Activated naive CD8-positive, alpha-beta T cell treated with anti-CD3 and anti-CD28 coated beads, Interleukin-2, amount 50 U/mL, for 24 hours (primary cell): ENCODE data around the gene SNCA.

Experiments used
- ATAC-seq: fragments of 150-1000 bp; cut with Tn5 transposase; one replicate; pipeline ENCODE4 v1.10.0; 2021
- DNase-seq: peaks from one replicate; pipeline ENCODE4 v3.0.0; 2021
- H3K27ac Mint-ChIP-seq: one replicate; pipeline ENCODE4 v1.8.0; 2021; ENCODE audit warnings: mild to moderate bottlenecking, mixed read lengths
- H3K27me3 Mint-ChIP-seq: one replicate; pipeline ENCODE4 v1.8.0; 2021; ENCODE audit warnings: mixed read lengths
- H3K36me3 Mint-ChIP-seq: one replicate; pipeline ENCODE4 v1.8.0; 2021; ENCODE audit warnings: low read depth, mixed read lengths
- H3K4me1 Mint-ChIP-seq: one replicate; pipeline ENCODE4 v1.8.0; 2021; ENCODE audit warnings: mixed read lengths
- H3K4me3 Mint-ChIP-seq: one replicate; pipeline ENCODE4 v1.8.0; 2021; ENCODE audit warnings: mild to moderate bottlenecking, moderate library complexity, mixed read lengths
- H3K9me3 Mint-ChIP-seq: one replicate; pipeline ENCODE4 v1.8.0; 2021; ENCODE audit warnings: mixed read lengths

Gene SNCA

DNA sequence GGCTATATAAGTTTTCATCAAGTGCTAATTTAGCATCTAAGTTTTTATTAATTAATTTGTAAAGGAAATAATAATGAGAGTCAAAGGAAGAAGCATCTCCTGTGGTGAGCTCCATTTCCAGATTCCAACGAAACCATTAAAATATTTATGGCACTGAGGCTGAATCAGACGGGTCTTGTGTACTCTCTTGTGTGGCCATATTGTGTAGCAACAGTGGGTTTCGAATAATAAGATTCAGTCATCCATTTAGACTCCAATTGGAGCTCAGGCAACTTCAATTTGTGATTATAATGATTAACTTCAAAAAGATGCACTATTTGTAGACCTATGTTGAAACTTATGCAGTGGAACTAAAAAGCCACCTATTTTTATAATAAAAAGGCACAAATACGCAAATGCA, 82.4 kb downstream of the SNCA start:
- no peak for DNase-seq
- Mint-ChIP-seq H3K4me1 (no peaks in the 10 kb centered on the region), H3K27me3 (no peaks in the 10 kb centered on the region), H3K27ac (no peak overlapping the region), H3K36me3 (no peaks in the 10 kb centered on the region), H3K9me3 (no peaks in the 10 kb centered on the region), H3K4me3 (no peak overlapping the region)
- no peak for ATAC-seq

DNA sequence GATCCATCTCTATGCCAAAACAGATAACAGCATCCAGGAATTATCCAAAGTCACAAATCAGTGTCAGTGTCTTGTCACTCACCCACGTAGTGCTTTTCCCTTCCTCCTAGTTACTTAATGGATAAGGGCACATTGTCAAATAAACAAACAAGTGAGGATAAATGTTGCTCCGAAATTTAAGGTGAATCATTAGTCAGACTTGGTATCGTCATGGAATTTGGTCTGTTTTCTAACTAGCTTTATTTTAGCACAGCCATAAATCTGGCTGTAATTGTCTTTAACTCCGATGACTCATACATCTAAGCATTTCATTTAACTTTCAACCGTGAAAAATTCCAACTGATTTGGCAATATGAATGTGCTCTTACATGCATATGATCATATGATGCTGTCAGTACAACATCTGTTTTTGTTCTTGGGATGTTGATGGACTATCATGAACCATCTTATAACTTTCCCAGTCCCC, 83.3 kb downstream of the SNCA start:
- no peaks in the 10 kb centered on the region for H3K4me1 Mint-ChIP-seq
- DNase-seq = no peak
- no peaks in the 10 kb centered on the region for H3K36me3 Mint-ChIP-seq
- H3K27ac Mint-ChIP-seq = no peak overlapping the region
- H3K9me3 Mint-ChIP-seq = no peaks in the 10 kb centered on the region
- ATAC-seq = no peak
- no peaks in the 10 kb centered on the region for H3K27me3 Mint-ChIP-seq
- H3K4me3 Mint-ChIP-seq = no peak overlapping the region

DNA sequence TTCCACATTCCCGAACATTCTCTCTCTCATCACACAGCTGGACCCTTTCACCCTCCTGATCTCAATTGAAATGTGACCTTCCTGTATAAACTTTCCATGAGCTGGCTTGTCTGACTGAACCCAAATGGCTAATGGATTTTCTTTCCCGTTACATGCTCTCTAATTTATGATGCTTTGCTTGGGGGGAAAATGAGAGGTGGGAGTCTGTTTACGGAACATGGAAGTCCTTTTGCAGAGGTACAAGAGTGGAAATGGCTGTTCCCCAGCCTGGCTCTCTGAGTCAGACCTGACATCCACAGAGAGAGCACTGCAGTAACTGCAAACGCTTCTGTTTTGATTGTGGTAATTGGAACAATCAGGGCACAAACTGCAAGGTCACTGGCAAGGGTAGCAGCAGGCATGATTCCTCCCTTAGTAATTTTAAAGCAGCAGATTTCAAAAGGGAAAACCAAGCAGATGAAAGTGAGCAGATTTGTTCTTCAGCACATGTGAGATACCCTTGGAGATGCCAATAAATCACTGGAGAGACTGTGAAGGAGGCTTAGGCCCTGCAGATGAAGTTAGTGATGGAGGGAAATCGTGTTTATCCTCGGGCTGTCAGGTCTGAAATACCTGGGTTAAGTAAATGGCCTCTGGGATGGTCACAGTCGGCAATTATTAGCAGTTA, 83.9 kb downstream of the SNCA start:
- Mint-ChIP-seq H3K9me3 (no peaks in the 10 kb centered on the region), H3K4me3 (no peak overlapping the region), H3K36me3 (no peaks in the 10 kb centered on the region), H3K4me1 (no peaks in the 10 kb centered on the region), H3K27ac (no peak overlapping the region), H3K27me3 (no peaks in the 10 kb centered on the region)
- no peak for DNase-seq
- no peak for ATAC-seq

DNA sequence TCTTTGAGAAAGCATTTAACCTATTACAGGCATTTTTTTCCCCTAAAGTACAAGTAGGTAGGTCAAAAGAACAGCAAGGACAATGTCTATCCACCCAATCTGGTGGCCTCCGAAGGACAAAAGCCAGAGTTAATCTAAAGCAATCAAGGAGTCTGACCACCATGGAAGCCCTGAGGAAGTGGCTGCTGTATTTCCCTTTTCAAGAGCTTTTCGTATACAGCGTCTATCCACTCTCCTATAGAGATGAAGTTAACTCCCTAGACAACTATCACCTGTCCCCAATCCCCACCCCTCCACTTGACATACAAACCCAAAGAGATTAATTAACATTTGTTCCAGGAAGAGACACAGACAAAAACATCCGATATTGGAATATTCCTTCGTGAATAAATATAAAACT, 85.5 kb downstream of the SNCA start:
- no peaks in the 10 kb centered on the region for H3K27me3 Mint-ChIP-seq
- no peak overlapping the region for H3K4me3 Mint-ChIP-seq
- no peak overlapping the region for H3K27ac Mint-ChIP-seq

DNA sequence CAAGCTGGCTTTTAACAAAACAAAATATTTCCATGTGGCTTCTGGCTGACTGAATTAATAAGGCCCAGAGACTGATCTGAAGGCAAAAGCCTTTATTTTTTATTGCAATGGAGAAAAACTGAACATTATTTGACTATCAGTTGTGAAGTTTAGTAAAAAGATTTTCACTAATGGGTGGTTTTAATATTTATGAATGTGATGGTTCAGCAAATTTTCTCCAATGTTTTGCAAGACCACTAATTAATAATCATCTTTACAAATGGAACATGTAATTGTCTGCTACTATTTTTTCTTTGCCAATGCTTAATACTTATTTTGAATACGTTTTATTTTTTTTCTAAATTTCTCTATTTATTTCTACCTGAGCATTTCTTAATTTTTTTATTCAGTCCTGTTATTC, 90.6 kb downstream of the SNCA start:
- no peak overlapping the region for H3K27ac Mint-ChIP-seq
- ATAC-seq (no peak), DNase-seq (no peak)
- H3K4me3 Mint-ChIP-seq = no peak overlapping the region
- H3K9me3 Mint-ChIP-seq = no peaks in the 10 kb centered on the region
- no peaks in the 10 kb centered on the region for H3K36me3 Mint-ChIP-seq
- no peaks in the 10 kb centered on the region for H3K4me1 Mint-ChIP-seq
- H3K27me3 Mint-ChIP-seq = peaks cover 4% of the 10 kb centered on the region

More for the DNA sequence above, 85.5 kb downstream of the SNCA start:
- Mint-ChIP-seq H3K9me3 (no peaks in the 10 kb centered on the region), H3K36me3 (no peaks in the 10 kb centered on the region), H3K4me1 (no peaks in the 10 kb centered on the region)
- DNase-seq (no peak), ATAC-seq (no peak)

DNA sequence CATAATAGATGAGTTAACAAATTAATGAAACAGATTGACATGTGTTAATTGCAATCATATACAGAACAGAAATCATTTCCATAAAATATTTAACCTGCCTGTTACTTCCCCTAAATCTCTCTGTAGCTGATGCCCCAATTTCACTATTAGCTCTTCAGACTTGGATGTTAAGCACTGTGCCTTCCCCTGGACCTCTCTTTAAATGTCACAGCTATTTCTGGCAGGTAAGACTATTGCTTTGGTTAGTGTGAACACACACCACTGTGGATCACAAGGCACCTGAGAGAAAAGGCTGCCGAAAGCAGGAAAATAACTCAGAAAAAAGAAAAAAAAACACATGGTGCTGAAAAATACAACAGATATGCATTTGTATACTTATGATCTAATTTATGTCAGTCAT, 91.3 kb downstream of the SNCA start:
- Mint-ChIP-seq H3K4me3 (no peak overlapping the region), H3K36me3 (no peaks in the 10 kb centered on the region), H3K27me3 (peaks cover 6% of the 10 kb centered on the region), H3K9me3 (no peaks in the 10 kb centered on the region), H3K27ac (no peak overlapping the region), H3K4me1 (no peaks in the 10 kb centered on the region)
- DNase-seq = no peak
- no peak for ATAC-seq

DNA sequence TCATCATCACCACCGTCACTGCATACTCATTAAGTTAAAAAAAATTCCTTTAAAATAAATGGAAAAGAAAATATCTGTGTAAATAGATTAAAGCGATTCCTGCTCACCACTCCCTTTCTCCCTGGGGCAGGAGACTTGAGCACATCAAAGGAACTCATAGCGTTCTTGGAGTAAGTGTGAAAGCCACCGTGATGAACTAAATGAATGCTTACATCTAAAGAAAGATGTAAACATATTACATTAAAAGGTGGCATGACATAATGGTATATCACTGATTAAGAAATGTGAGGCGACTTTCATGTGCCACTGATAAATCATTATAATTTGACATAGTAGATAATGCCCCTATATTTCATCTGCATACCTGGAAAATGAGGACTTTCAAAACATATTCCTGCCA, 92.0 kb downstream of the SNCA start:
- no peaks in the 10 kb centered on the region for H3K36me3 Mint-ChIP-seq

DNA sequence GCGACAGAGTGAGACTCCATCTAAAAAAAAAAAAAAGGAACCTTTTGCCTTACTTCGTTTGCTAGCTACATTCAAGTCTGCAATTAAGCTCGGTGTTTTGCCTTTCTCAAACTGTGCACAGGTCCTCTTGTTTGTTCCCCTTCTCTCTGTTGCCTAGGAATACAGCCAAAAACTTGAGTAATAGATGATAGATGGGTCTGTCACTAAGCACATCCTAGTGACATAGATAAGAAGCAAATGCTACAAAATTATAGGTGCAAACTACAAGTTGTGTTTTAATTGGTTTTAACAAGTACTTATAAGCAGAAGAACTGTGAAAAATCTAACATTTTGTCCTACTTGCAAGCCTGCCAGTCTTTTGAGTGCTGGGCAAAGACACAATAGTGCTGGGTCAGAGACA, 95.2 kb downstream of the SNCA start:
- Mint-ChIP-seq H3K27ac (no peak overlapping the region), H3K27me3 (peaks cover 7% of the 10 kb centered on the region), H3K4me1 (no peaks in the 10 kb centered on the region), H3K4me3 (no peak overlapping the region), H3K36me3 (no peaks in the 10 kb centered on the region), H3K9me3 (no peaks in the 10 kb centered on the region)
- ATAC-seq (no peak), DNase-seq (no peak)

More for the DNA sequence above, 92.0 kb downstream of the SNCA start:
- H3K4me1 Mint-ChIP-seq = no peaks in the 10 kb centered on the region
- no peak for DNase-seq
- no peaks in the 10 kb centered on the region for H3K9me3 Mint-ChIP-seq
- no peak overlapping the region for H3K27ac Mint-ChIP-seq
- no peak for ATAC-seq
- peaks cover 7% of the 10 kb centered on the region for H3K27me3 Mint-ChIP-seq
- H3K4me3 Mint-ChIP-seq = no peak overlapping the region

DNA sequence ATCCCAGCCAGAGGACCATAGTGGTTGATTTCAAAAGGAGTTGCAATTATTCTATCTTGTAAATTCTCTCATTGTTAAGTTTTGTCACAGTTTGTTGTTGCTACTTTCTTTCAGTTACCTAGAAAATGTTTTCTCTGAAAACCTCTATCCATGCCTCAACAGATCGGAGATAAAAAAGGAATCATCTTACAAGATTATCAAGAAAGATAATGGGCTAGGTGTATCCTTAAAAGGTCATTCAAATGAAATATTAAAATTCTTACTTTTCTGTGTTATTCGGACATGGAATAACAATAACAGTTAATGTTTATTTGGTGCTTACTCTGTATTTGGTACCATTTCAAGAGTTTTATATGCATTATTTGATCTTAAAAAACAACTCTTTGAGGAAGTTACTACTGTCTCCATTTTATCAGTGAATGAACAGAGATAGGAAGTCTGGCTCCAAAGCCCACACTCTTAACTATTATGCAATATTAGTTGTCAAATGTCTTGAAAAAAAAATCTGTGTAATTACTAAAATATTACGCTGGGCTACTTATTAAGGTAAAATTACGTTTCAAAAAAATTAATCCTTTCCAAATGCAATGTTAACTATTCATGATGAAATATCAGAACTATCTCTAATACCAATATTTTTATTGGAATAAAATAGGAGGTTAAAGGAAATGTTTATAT, 97.5 kb downstream of the SNCA start:
- ATAC-seq = no peak
- H3K27ac Mint-ChIP-seq = no peak overlapping the region
- DNase-seq = no peak
- no peaks in the 10 kb centered on the region for H3K36me3 Mint-ChIP-seq
- no peaks in the 10 kb centered on the region for H3K9me3 Mint-ChIP-seq
- H3K4me1 Mint-ChIP-seq = no peaks in the 10 kb centered on the region
- peaks cover 5% of the 10 kb centered on the region for H3K27me3 Mint-ChIP-seq
- no peak overlapping the region for H3K4me3 Mint-ChIP-seq

DNA sequence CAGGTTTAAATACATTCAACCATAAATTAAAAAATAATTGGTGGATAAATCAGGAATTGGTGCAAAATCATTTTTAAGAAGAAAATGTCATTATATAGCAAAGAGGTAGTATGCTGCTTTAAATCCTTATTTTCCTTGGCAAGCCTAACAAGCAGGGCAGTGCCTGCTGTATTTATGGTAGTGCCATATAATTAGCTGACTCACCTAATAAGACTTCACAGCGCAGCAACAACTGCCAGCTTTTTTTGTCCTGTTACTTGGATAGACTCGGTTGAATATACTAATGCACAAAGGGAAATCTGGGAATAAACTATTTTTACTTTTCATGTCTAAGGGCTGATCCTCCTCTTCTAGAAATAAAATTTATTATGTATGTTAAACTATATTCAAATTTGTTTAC, 99.1 kb downstream of the SNCA start:
- Mint-ChIP-seq H3K9me3 (no peaks in the 10 kb centered on the region), H3K27ac (no peak overlapping the region), H3K4me3 (no peak overlapping the region), H3K4me1 (no peaks in the 10 kb centered on the region), H3K27me3 (peaks cover 3% of the 10 kb centered on the region), H3K36me3 (no peaks in the 10 kb centered on the region)
- DNase-seq = no peak
- ATAC-seq = no peak

DNA sequence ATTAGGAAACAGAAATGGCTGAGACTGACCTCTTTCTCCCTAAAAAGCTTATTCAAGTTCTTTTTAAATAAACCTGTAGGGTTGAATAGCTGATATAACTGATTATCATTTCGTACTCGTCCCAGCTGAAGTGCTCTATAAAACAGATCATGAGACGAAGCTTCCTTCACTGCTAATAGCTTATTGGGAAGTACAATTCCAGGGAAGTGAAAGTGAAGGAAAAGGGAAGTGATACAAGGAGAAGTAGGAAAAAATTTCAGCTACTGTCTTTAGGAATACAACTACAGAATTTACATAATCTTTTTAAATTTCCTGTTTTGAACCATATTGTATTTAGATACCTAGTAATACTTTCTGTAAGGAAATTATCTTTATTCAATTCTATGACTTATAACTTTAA, 103.0 kb downstream of the SNCA start:
- no peaks in the 10 kb centered on the region for H3K36me3 Mint-ChIP-seq
- no peaks in the 10 kb centered on the region for H3K9me3 Mint-ChIP-seq
- H3K27ac Mint-ChIP-seq = no peak overlapping the region
- no peaks in the 10 kb centered on the region for H3K27me3 Mint-ChIP-seq
- DNase-seq = no peak
- no peaks in the 10 kb centered on the region for H3K4me1 Mint-ChIP-seq
- no peak for ATAC-seq
- H3K4me3 Mint-ChIP-seq = no peak overlapping the region

DNA sequence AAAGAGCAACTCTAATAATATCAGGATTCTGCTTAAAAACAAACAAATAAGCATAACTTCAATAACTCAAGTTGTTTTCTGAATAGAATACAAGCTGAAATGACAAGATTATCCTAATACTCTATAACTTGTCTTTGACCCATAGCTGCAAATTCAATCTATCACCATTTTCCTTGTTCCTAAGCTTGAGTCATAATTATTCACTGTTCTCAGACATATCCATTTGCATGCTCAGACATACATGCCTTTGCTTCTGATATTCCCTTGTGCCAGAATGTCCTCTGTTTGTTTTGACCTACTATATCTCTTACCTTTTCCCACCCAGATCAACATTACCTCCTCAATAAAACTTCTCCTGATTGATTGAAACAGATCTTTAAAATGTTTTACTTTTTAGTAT, 109.7 kb downstream of the SNCA start:
- Mint-ChIP-seq H3K27me3 (peaks cover 3% of the 10 kb centered on the region), H3K9me3 (no peaks in the 10 kb centered on the region), H3K4me1 (no peaks in the 10 kb centered on the region), H3K36me3 (no peaks in the 10 kb centered on the region), H3K27ac (no peak overlapping the region), H3K4me3 (no peak overlapping the region)
- ATAC-seq (no peak), DNase-seq (no peak)

DNA sequence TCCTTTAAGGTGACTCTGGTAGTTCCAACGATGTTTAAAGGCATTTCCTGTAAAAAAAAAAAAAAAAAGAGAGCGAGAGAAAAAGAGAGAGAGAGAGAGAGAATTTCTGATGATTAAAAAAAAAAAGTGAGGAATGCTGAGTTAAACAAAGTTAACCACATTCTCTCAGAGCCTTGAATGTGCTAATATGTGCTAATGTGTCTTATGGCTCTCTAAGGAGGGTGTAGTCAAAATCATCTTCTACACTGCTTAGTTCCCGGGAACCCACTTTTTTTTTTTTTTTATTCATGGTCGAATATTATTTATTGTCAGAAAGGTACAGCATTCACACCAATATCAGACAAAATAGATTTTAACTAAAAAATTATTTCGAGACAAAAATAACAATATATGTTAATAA, 111.7 kb downstream of the SNCA start:
- no peak for DNase-seq
- Mint-ChIP-seq H3K9me3 (no peaks in the 10 kb centered on the region), H3K27ac (no peak overlapping the region), H3K4me3 (no peak overlapping the region), H3K36me3 (no peaks in the 10 kb centered on the region), H3K27me3 (peaks cover 3% of the 10 kb centered on the region), H3K4me1 (no peaks in the 10 kb centered on the region)
- ATAC-seq = no peak

DNA sequence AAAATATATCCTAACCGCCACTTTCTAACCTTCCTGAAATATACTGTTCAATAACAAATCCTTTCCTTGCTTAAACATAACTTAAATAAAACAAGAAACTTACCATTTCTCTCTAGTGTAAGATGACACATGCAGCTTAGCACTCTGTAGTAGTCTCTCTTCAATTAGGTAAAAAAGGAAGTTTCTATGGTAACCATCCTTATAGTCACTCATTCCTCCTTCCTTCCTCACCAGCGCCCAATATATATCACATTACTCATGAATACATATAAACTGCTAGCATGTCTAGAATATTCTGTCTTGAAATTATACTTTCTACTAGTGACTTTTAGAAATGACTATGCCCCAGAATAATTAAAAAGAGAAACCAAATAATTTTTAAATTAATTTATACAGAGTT, 112.2 kb downstream of the SNCA start:
- ATAC-seq (no peak), DNase-seq (no peak)
- H3K4me3 Mint-ChIP-seq = no peak overlapping the region
- H3K36me3 Mint-ChIP-seq = no peaks in the 10 kb centered on the region
- H3K9me3 Mint-ChIP-seq = no peaks in the 10 kb centered on the region
- no peaks in the 10 kb centered on the region for H3K4me1 Mint-ChIP-seq
- peaks cover 3% of the 10 kb centered on the region for H3K27me3 Mint-ChIP-seq
- no peak overlapping the region for H3K27ac Mint-ChIP-seq

DNA sequence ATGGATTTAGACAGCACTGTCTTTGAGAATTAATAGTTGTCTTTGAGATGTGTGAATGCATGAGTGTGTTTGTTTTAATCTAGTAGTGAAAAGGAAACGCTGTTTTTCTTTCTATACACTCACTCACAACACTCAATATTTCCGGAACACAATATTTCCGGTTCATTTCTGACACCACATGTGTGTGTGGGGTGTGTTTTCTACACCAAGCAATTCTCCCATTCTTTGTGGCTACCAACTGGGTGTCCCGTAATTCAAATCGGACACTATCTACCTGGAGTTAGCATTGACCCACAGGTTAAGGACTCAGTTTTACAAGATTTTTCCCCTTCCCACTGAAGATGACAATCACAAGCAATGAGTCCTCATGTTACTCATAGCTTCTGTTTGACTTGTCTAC, 113.9 kb downstream of the SNCA start:
- no peak overlapping the region for H3K27ac Mint-ChIP-seq
- no peak for ATAC-seq

More for the DNA sequence above, 113.9 kb downstream of the SNCA start:
- Mint-ChIP-seq H3K27me3 (peaks cover 3% of the 10 kb centered on the region), H3K36me3 (no peaks in the 10 kb centered on the region), H3K4me1 (no peaks in the 10 kb centered on the region), H3K4me3 (no peak overlapping the region), H3K9me3 (no peaks in the 10 kb centered on the region)
- DNase-seq = no peak
